DMS114 treated with DMSO at 0.1 percent for 48 hours (cell line): Measurements from ENCODE around the gene STIM1.
"Not testable (repeated sequence)": the region's sequence is repeated elsewhere in the genome, so short reads cannot be mapped to it uniquely, and the experiment has no call there.

Experiments
- DNase-seq: peaks from one replicate; lab custom pipeline; 2025; ENCODE audit not compliant: unreplicated experiment; lab: John Stamatoyannopoulos, UW

The STIM1 gene

DNA sequence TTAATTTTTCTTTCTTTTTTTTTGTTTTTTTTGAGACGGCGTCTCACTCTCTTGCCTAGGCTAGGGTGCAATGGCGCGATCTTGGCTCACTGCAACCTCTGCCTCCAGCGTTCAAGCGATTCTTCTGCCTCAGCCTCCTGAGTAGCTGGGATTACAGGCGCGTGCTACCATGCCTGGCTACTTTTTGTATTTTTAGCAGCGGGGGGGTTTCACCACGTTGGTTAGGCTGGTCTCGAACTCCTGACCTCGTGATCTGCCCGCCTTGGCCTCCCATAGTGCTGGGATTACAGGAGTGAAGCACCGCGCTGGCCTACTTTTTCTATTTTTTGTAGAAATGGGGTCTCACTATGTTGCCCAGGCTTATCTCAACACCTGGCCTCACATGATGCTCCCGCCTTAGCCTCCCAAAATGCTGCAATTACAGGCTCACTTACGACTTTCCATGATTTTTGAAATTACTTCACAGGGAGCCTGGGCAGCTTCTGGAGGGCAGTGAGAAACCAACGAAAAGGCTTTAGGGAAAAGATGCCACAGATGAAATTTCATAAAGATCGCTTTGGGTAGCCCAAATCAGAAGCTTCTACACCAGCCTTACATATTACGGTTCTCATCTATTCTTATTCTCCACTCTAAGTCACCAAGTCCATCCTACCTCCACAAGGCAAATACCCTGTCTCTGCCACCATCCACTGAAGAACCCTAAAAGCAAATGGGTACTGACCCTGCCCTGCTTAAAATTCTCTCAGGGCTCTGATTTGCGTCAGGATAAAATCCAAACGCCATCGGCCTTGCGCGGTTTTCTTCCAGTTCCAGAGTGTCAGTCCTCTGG lies 238.3 kb downstream of the STIM1 start:
- no peak for DNase-seq

DNA sequence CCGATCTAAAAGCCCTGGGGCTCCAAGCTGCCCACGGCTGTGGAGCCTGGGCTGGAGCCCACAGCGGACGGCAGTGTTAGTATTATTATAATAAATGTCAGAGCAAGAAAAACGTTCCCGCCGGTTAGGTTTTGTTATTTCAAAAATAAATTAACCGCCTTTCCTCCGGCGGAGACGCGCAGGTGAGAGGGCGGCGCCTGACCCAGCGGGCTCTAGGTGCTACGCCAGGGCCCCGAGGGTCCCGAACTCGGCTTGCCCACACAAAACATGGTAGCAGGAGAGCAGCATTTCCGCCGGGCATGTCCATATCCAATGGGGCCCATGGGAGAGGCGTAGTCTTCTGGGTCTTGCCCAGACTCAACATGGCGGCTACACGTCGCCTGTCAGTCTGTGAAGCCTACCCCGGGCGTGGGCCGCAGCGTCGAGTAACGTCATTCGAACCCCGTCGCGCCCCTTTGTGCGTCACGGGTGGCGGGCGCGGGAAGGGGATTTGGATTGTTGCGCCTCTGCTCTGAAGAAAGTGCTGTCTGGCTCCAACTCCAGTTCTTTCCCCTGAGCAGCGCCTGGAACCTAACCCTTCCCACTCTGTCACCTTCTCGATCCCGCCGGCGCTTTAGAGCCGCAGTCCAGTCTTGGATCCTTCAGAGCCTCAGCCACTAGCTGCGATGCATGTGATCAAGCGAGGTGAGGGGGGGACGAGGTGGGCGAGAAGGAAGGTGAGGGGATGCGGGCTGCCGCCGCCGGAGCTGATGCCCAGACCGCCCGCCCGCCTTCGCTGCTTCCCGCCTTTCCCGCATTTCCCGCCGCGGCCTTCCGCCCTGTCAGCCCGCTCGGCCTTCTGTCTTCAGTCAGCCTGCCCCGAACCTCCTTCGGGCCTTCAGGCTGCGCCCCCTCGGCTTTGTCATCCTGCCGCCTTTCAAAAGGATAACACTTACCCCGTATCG lies 239.2 kb downstream of the STIM1 start, which contains the start of gene RRM1:
Gene RRM1 (plus strand): TSS at position 452 of the 944 bp plus-strand sequence. CDS start 214 bp downstream, at position 666.
- peak; percentile 77 for DNase-seq

DNA sequence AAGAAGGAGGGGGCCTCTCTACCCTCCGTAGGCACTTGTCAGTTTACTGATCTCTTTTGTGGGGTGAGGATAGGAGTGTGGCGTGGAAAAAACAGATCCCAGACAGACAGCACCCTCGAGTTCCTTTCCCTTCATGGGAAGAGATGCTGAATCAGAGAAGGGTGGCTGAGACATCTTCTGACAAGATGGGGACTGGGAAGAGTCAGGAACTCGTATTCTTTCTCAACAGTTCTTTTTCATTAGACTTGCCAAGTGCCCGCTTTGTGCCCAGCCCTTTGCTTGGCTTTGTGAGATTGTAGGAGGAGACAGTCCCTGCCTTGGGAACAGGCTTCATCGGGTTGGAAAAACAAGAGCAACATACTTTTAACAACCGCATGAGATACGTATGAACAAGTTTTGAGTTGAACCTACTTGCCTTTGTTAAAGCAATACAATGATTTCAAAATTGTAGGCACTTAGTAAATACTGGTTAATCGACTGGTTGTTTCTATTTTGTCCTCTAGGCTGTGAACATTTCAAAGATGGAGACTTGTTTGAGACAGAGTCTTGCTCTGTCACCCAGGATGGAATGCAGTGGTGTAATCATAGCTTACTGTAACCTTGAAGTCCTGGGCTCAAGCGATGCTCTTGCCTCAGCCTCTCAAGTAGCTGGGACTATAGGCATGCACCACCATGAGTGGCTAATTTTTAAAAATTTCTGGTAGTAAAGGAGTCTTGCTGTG lies 240.2 kb downstream of the STIM1 start:
- DNase-seq: peak; percentile 20

DNA sequence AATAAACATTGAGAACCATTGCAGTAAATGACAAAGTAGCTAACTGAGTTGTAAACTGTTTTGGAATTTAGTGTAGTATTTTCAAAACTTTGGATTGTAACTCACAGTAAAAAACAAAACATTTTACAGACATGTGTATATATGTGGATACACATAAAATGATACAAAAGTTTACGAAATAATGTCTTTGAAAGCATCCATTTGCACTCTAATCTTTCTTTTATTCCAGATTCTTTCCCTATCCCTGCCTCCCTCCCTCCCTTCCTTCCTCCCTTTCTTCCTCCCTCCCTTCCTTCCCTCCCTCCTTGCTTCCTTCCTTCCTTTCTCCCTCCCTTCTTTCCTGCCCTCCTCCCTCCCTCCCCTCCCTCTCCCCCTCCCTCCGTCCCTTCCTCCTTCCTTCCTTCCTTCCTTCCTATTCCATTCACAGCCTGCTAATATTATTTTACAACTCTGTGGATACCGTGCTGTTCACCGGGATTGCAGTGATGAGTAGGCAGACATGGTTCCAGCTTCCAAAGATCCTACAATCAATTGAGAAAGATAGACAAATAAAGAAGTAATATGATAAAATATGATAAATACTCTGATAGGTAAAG lies 242.7 kb downstream of the STIM1 start:
- DNase-seq: no peak

DNA sequence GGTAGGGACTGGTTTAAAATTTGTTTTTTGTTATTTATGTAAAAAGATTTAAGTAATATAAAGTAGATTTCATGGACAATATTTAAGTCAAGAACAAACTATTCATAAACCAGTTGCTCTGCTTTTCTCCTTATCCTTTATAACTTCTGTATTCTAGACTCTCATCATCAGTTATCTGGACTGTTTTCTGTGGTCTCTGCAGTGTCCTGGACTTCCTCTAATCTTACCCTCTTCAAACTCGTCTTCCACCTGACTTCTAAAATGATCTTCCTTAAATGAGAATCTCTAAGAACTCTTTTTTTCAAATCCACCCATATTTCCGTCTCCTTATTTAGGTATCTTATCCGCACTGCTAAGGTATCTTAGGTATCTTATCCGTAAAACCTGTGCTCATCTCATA lies 247.2 kb downstream of the STIM1 start:
- no peak for DNase-seq

DNA sequence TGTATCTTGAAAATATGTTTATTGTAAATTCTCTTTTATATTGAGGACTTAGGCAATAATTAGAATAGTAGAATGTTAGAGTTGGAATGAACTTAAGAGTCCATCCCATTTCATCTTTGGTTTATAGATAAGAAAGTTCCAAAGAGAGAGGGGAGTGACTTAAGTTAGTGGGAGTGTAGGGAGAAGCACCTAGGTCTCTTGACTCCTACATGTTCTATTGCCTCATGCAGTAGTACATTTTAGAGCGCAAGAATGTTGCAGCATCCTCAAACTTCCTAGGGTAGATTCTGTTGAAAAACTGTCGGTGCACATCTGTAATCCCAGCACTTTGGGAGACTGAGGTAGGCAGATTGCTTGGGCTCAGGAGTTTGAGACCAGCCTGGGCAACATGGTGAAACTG lies 247.8 kb downstream of the STIM1 start:
- no peak for DNase-seq

DNA sequence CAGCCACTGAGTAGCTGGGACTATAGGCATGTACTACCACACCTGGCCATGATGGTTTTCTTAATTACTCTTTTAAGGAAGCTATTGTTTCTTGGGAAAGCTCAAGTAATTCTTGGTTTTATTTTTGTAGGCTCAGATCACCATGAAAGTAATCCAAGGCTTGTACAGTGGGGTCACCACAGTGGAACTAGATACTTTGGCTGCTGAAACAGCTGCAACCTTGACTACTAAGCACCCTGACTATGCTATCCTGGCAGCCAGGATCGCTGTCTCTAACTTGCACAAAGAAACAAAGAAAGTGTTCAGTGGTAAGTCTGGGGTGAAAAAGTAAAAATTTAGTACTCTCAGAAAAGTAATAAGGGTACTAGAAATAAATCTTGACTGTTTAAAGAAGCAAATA lies 250.5 kb downstream of the STIM1 start:
- no peak for DNase-seq

DNA sequence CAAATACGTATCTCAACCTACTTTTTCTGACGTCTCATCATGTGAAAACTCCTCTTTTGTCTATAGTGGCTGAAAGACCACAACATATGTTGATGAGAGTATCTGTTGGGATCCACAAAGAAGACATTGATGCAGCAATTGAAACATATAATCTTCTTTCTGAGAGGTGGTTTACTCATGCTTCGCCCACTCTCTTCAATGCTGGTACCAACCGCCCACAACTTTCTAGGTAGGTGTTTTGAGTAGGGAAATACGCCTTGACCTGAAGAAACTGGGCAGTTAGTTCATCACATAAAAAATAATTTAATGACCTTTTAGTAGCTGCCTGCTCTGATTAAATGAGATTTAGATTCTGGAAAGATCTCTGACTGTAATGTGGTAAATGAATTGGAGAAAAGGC lies 256.4 kb downstream of the STIM1 start:
- no peak for DNase-seq

DNA sequence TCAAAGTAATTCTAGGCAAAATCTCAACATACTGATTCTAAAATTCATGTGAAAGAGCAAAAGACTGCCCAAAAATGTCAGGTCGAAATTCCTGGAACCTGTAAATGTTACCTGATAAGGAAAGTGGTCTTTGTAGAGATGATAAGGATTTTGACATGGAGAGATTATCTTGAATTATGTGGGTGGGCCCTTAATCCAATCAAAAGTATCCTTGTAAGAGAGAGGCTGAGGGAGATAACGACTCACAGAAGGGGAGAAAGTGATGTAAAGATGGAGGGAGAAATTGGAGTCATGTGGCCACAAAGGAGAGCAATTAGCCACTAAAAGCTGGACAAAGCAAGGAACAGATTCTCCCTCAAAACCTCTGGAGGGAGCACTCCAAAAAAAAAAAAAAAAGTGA lies 259.7 kb downstream of the STIM1 start:
- DNase-seq: no peak

DNA sequence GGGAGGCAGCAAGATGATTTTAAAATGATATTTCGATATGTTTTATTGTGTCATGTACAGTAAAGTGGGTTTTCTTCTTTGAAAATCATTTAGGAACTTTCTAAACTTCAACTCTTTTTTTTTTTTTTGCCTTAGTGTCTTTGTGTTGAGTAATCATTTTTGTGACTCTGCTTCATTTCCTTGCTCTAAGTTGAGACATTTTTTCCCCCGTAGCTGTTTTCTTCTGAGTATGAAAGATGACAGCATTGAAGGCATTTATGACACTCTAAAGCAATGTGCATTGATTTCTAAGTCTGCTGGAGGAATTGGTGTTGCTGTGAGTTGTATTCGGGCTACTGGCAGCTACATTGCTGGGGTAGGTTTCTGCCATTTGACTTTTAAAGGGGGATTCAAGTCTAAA lies 262.6 kb downstream of the STIM1 start:
- no peak for DNase-seq

DNA sequence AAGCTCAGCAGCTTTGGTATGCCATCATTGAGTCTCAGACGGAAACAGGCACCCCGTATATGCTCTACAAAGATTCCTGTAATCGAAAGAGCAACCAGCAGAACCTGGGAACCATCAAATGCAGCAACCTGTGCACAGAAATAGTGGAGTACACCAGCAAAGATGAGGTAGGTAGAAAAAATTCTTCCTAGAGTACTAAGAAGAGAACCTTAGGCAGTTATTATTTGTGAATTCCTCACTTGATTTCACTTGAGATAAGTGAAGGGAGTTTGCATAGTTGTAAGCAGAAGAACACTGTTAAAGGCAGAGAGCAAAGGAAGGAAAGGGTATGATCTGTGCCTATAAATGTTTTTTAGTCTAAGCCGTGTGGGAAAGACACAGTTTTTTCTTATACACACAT lies 267.8 kb downstream of the STIM1 start:
- no peak for DNase-seq

DNA sequence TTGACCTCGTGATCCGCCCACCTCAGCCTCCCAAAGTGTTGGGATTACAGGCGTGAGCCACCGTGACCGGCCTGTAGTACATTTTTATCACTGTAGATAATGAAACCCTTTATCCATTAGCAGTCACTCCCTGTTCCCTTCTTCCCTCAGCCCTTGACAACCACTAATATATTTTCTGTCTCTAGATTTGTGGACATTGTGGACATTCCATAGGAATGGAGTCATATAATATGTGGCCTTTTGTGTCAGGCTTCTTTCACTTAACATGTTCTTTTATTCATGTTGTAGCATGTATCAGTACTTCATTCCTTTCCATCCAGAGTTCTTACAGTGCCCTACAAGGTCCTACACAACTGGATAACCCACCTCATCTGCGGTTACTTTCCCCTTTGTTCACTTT lies 269.7 kb downstream of the STIM1 start:
- DNase-seq: no peak

DNA sequence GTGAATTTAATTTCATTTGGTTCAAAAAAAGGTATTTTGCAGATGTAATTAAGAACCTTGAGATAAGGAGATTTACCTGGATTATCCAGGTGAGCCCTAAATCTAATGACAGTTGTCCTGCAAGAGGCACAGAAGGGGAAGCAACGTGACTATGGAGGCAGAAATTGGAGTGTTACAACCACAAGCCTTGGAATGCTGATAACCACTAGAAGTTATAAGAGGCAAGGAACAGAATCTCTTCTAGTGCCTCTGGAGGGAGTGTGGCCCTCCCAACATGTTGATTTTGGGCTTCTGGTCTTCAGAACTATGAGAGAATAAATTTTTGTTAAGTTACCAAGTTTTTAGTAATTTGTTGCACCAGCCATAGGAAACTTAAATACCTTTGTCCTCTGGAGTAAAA lies 271.9 kb downstream of the STIM1 start:
- DNase-seq: no peak

DNA sequence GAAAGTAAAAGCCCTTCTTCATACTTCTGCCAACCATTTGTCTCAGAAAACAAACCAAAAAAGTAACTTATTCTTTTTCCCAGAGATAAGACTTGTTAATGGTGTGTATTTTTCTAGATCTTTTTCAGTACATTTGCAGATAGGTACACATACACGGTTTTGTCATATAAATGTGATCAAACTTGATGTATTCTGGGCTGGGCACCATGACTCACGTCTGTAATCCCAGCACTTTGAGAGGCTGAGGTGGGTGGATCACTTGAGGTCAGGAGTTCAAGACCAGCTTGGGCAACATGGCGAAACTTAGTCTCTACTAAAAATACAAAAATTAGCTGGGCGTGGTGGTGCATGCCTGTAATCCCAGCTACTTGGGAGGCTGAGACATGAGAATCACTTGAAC lies 274.8 kb downstream of the STIM1 start:
- not testable (repeated sequence) for DNase-seq

DNA sequence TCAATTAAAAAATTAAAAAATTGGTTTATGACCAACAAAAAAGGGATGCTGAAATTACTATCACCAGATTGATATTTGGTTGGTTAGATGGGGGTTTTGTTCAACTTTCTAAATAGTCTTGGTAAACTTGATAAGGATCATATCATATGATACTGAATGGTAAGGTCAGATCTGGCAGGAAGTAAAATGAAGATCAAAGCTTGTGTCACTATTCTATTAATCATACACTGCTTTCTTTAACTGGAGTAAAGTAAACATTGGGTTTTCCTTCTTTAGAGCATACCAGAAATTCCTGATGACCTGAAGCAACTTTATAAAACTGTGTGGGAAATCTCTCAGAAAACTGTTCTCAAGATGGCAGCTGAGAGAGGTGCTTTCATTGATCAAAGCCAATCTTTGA lies 279.3 kb downstream of the STIM1 start:
- DNase-seq: no peak

DNA sequence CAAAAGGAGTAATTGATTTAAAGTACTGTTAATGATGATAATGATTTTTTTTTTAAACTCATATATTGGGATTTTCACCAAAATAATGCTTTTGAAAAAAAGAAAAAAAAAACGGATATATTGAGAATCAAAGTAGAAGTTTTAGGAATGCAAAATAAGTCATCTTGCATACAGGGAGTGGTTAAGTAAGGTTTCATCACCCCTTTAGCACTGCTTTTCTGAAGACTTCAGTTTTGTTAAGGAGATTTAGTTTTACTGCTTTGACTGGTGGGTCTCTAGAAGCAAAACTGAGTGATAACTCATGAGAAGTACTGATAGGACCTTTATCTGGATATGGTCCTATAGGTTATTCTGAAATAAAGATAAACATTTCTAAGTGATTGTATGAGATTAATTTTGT lies 283.0 kb downstream of the STIM1 start:
- DNase-seq: no peak

DNA sequence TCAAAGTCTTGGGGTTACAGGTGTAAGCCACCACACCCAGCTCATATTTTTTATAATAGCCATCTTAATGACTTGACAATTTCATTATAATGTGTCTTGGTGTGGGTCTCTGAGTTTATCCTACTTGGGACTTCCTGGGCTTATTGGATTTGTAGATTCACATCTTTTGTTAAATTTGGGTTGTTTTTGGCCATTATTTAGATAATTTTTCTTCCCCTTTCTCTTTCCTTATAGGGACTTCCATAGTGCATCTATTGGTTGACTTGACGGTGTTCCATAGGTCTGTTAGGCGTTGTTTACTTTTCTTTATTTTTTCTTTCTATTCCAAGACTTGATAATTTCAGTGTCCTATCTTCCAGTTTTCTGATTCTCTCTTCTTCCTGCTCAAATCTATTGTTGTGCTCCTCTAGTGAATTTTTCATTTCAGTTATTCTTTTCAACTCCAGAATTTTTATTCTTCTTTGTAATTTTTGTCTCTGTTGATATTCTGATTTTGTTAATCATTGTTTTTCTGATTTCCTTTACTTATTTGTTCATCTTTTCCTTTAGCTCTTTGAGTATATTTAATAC lies 284.7 kb downstream of the STIM1 start:
- DNase-seq: no peak
